IMR-90 (cell line): Measurements from ENCODE around the gene DNAJC4. TPM values are rescaled to one million over a fixed set of nuclear protein-coding genes. Genes with fewer than 3 reads are reported as not detected.

ENCODE experiments used
- ATAC-seq: fragments of 200-7000 bp; cut with Tn5 transposase; 2 replicates; pipeline ENCODE4 v1.9.1; 2020; ENCODE audit warnings: low read depth, mild to moderate bottlenecking, moderate library complexity
- BruUV-seq: library from RNA; stranded (reverse); fragments of 400-500 nt; replicated peaks from 2 replicates; lab custom pipeline; 2021; lab: Mats Ljungman, UMichigan
- CTCF ChIA-PET: fragments of 300-600 bp; formaldehyde crosslinking; extraction: SDS; loops from one replicate; lab custom pipeline; 2021; ENCODE audit warnings: antibody characterized with exemption; lab: Yijun Ruan, JAX
- POLR2A ChIA-PET: fragments of 300-600 bp; sonication (Branson Sonifier 250); formaldehyde crosslinking; loops from one replicate; lab custom pipeline; 2022; ENCODE audit warnings: antibody characterized with exemption; ENCODE audit not compliant: unreplicated experiment; lab: Charles Lee
- DNase-seq: peaks from one replicate; pipeline ENCODE4 v3.0.0; 2013
- H2AFZ ChIP-seq: replicated peaks from 2 replicates; pipeline ENCODE3; 2013; ENCODE audit warnings: low read length, mild to moderate bottlenecking; ENCODE audit not compliant: poor library complexity
- H2AK5ac ChIP-seq: 2 replicates; pipeline ENCODE4 v1.6.1; 2013; ENCODE audit warnings: low read depth, low read length, inconsistent platforms
- H2AK9ac ChIP-seq: replicated peaks from 2 replicates; pipeline ENCODE3; 2013; ENCODE audit warnings: mild to moderate bottlenecking, low read depth, low read length, moderate library complexity; ENCODE audit not compliant: poor library complexity
- H2BK120ac ChIP-seq: 2 replicates; pipeline ENCODE4 v1.6.1; 2013; ENCODE audit warnings: low read depth, low read length, inconsistent platforms
- H2BK15ac ChIP-seq: 3 replicates; pipeline ENCODE4 v1.6.1; 2013; ENCODE audit warnings: low read depth, low read length, inconsistent platforms
- H2BK20ac ChIP-seq: 2 replicates; pipeline ENCODE4 v1.6.1; 2013; ENCODE audit warnings: low read depth, mild to moderate bottlenecking, inconsistent platforms, low read length, moderate library complexity
- H2BK5ac ChIP-seq: 2 replicates; pipeline ENCODE4 v1.6.1; 2013; ENCODE audit warnings: mild to moderate bottlenecking, low read depth, low read length, inconsistent platforms; ENCODE audit not compliant: poor library complexity, severe bottlenecking
- H3K14ac ChIP-seq: replicated peaks from 2 replicates; pipeline ENCODE4 v1.6.1; 2013; ENCODE audit warnings: low read depth, low read length, inconsistent platforms
- H3K18ac ChIP-seq: 2 replicates; pipeline ENCODE4 v1.6.1; 2013; ENCODE audit warnings: low read depth, low read length, control low read depth
- H3K23ac ChIP-seq: 2 replicates; pipeline ENCODE4 v1.6.1; 2013; ENCODE audit warnings: low read depth, low read length, inconsistent platforms
- H3K27ac ChIP-seq: 2 replicates; pipeline ENCODE4 v1.5.1; 2013; ENCODE audit warnings: mild to moderate bottlenecking, control low read depth, low read length; ENCODE audit not compliant: insufficient read depth
- H3K27me3 ChIP-seq: 2 replicates; pipeline ENCODE4 v1.6.1; 2013; ENCODE audit warnings: low read length; ENCODE audit not compliant: control insufficient read depth, insufficient read depth
- H3K36me3 ChIP-seq: 2 replicates; pipeline ENCODE4 v1.6.1; 2013; ENCODE audit warnings: low read length, mixed read lengths; ENCODE audit not compliant: control insufficient read depth, insufficient read depth
- H3K4ac ChIP-seq: 2 replicates; pipeline ENCODE4 v1.6.1; 2013; ENCODE audit warnings: low read depth, low read length, inconsistent platforms
- H3K4me1 ChIP-seq: 2 replicates; pipeline ENCODE4 v1.6.1; 2013; ENCODE audit warnings: low read length, mixed read lengths; ENCODE audit not compliant: control insufficient read depth, insufficient read depth
- H3K4me2 ChIP-seq: 2 replicates; pipeline ENCODE4 v1.6.1; 2013; ENCODE audit warnings: low read depth, mild to moderate bottlenecking, control low read depth, low read length, moderate library complexity
- H3K4me3 ChIP-seq: 2 replicates; pipeline ENCODE4 v1.5.1; 2013; ENCODE audit warnings: low read depth, mild to moderate bottlenecking, control low read depth, low read length, moderate library complexity; ENCODE audit not compliant: insufficient read depth
- H3K56ac ChIP-seq: 2 replicates; pipeline ENCODE4 v1.6.1; 2013; ENCODE audit warnings: low read length, inconsistent platforms; ENCODE audit not compliant: insufficient read depth; ENCODE audit errors: extremely low read depth
- H3K79me1 ChIP-seq, 2 experiments: 2 replicates each; pipeline ENCODE4 v1.6.1; 2013; ENCODE audit warnings: low read length in 2 of 2, inconsistent platforms in 1 of 2, low read depth in 1 of 2
- H3K9ac ChIP-seq: 2 replicates; pipeline ENCODE4 v1.6.1; 2013; ENCODE audit warnings: low read depth, low read length, control low read depth
- H3K9me1 ChIP-seq: 2 replicates; pipeline ENCODE4 v1.6.1; 2013; ENCODE audit warnings: low read length, inconsistent platforms; ENCODE audit not compliant: insufficient read depth
- H3K9me3 ChIP-seq: 2 replicates; pipeline ENCODE4 v1.6.1; 2013; ENCODE audit warnings: low read length; ENCODE audit not compliant: control insufficient read depth, insufficient read depth
- H4K20me1 ChIP-seq: 2 replicates; pipeline ENCODE4 v1.6.1; 2013; ENCODE audit warnings: low read length, inconsistent platforms; ENCODE audit not compliant: insufficient read depth
- H4K5ac ChIP-seq: 2 replicates; pipeline ENCODE4 v1.6.1; 2013; ENCODE audit warnings: mild to moderate bottlenecking, low read depth, low read length, control low read depth
- H4K8ac ChIP-seq, 2 experiments: 2 replicates each; pipeline ENCODE4 v1.6.1; 2013; ENCODE audit warnings: low read depth in 2 of 2, low read length in 2 of 2, control low read depth in 1 of 2, inconsistent platforms in 1 of 2
- H4K91ac ChIP-seq: 2 replicates; pipeline ENCODE4 v1.6.1; 2013; ENCODE audit warnings: low read depth, low read length, inconsistent platforms; ENCODE audit not compliant: insufficient read depth
- FOS ChIP-seq: fragments of 150-350 bp; IDR thresholded peaks from 2 replicates; pipeline ENCODE4 v1.6.1; 2016; ENCODE audit warnings: low read depth, low read length
- MXI1 ChIP-seq: IDR thresholded peaks from 2 replicates; pipeline ENCODE4 v1.6.1; 2012; ENCODE audit warnings: low read depth, mild to moderate bottlenecking, low read length, moderate library complexity, borderline replicate concordance
- NFE2L2 ChIP-seq: fragments of 150-350 bp; IDR thresholded peaks from 2 replicates; pipeline ENCODE4 v1.6.1; 2016; ENCODE audit warnings: low read depth, mild to moderate bottlenecking, low read length
- RAD21 ChIP-seq: IDR thresholded peaks from 2 replicates; pipeline ENCODE4 v1.6.1; 2012; ENCODE audit warnings: low read length, improper control_type of control experiment
- WGBS, 2 experiments: methylation state at CpG; one replicate each; pipeline versions ENCODE4 v1.1.5 to v1.1.7; 2013; ENCODE audit warnings: missing lambda C conversion rate in 2 of 2; ENCODE audit not compliant: insufficient read length in 1 of 2; ENCODE audit errors: extremely low coverage in 2 of 2; 5-methylcytosine and 5-hydroxymethylcytosine counted together
- dilution Hi-C: fragments of 300-500 bp; cut with HindIII; formaldehyde crosslinking; loops from one replicate; pipeline ENCODE4 v1.14.3; 2018; ENCODE audit warnings: low sequenced_read_pairs; ENCODE audit not compliant: unreplicated experiment
- in situ Hi-C: fragments of 300-500 bp; cut with MboI; formaldehyde crosslinking; loops from 3 replicates; pipeline ENCODE4 v1.14.3; 2019; ENCODE audit warnings: low sequenced_read_pairs, inconsistent platforms, mixed read lengths
- intact Hi-C: fragments of 100-400 bp; cut with micrococcal nuclease; formaldehyde crosslinking; loops from 2 replicates; pipeline ENCODE4 v1.10.0; 2022
- polyA plus RNA-seq, 3 experiments: library from polyadenylated mRNA; depleted of rRNA; stranded (reverse); fragments of >200 nt; gene quantifications; 2 replicates each; pipeline ENCODE4 v1.2.3, GENCODE V29; 2012; ENCODE audit warnings: low replicate concordance in 1 of 3
- total RNA-seq: library from RNA; depleted of rRNA; stranded (reverse); fragments of >200 nt; gene quantifications from 2 replicates; pipeline ENCODE4 v1.2.3, GENCODE V29; 2012; rRNA removed
- TF ChIP-seq, protein P1 (sequence below): fragments of 150-350 bp; IDR thresholded peaks from 2 replicates; pipeline ENCODE4 v1.6.1; 2017; ENCODE audit warnings: mild to moderate bottlenecking, antibody characterized with exemption, low read length, low read depth
- TF ChIP-seq, protein P2 (sequence below): conservative IDR thresholded peaks from 2 replicates; pipeline ENCODE4 v1.5.1; 2012; ENCODE audit warnings: mild to moderate bottlenecking, low read depth, low read length, improper control_type of control experiment

DNAJC4 gene
- total and polyA plus RNA-seq, 2 of the 4 experiments (the other 2 are of a cell fraction) = 2.2 to 22.8 TPM

DNA sequence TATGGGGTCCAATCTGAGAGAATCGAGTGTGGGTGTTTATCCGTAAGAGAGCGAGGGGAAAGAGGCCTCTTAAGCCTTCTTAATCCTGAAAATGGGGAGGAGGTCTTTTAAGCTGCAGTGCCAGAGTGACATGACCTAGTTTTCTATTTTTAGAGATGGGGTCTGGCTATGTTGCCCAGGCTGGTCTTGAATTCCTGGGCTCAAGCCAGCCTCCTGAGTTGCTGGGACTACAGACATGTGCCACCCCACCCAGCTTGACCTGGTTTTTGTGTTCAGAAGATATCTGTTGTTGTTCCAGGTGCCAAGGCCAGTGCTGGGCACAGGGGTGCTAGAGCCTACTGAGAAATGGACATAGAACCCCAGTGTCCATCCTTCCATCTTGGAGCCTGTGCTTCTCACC, 52.7 kb downstream of the DNAJC4 start:
- Histone ChIP-seq H3K4ac (no peak overlapping the region; the same call in 1 of the 2 replicates), H3K27me3 (no peaks in the 10 kb centered on the region), H3K18ac (no peak overlapping the region), H4K5ac (no peak overlapping the region), H4K8ac (no peak overlapping the region), H2BK120ac (no peak overlapping the region), H2AK9ac (no peak overlapping the region), H3K9me1 (peaks cover 5% of the 10 kb centered on the region; the same call in 1 of the 2 replicates), H3K9ac (no peak overlapping the region), H3K9me3 (no peaks in the 10 kb centered on the region), H2BK20ac (no peak overlapping the region), H2AFZ (no peak overlapping the region), H3K23ac (peak overlapping the region; percentile 51; the same call in 1 of the 2 replicates), H2BK15ac (no peak overlapping the region), H3K4me3 (no peak overlapping the region), H3K36me3 (peaks cover 15% of the 10 kb centered on the region), H3K4me1 (peaks cover 8% of the 10 kb centered on the region), H3K4me2 (peak overlapping the region; percentile 15; the same call in 1 of the 2 replicates), H4K20me1 (no peaks in the 10 kb centered on the region), H3K56ac (no peak overlapping the region), H3K14ac (no peak overlapping the region), H4K91ac (no peak overlapping the region), H2BK5ac (no peak overlapping the region), H3K79me1 (peaks cover 15 to 39% of the 10 kb centered on the region in 2 experiments), H3K27ac (no peak overlapping the region), H2AK5ac (no peak overlapping the region; the same call in 1 of the 2 replicates)
- ATAC-seq = no peak
- intact Hi-C loops = no loop called here
- TF ChIP-seq RAD21 (no peak), NFE2L2 (no peak), FOS (no peak), MXI1 (no peak)
- TF ChIP-seq, protein P1, sequence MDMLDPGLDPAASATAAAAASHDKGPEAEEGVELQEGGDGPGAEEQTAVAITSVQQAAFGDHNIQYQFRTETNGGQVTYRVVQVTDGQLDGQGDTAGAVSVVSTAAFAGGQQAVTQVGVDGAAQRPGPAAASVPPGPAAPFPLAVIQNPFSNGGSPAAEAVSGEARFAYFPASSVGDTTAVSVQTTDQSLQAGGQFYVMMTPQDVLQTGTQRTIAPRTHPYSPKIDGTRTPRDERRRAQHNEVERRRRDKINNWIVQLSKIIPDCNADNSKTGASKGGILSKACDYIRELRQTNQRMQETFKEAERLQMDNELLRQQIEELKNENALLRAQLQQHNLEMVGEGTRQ = no peak
- TF ChIP-seq, protein P2, sequence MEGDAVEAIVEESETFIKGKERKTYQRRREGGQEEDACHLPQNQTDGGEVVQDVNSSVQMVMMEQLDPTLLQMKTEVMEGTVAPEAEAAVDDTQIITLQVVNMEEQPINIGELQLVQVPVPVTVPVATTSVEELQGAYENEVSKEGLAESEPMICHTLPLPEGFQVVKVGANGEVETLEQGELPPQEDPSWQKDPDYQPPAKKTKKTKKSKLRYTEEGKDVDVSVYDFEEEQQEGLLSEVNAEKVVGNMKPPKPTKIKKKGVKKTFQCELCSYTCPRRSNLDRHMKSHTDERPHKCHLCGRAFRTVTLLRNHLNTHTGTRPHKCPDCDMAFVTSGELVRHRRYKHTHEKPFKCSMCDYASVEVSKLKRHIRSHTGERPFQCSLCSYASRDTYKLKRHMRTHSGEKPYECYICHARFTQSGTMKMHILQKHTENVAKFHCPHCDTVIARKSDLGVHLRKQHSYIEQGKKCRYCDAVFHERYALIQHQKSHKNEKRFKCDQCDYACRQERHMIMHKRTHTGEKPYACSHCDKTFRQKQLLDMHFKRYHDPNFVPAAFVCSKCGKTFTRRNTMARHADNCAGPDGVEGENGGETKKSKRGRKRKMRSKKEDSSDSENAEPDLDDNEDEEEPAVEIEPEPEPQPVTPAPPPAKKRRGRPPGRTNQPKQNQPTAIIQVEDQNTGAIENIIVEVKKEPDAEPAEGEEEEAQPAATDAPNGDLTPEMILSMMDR = no peak
- no CpG with 5 or more reads among the region's 3 CpGs for WGBS, 2 experiments
- in situ Hi-C loops = no loop called here
- no peak for DNase-seq
- BruUV-seq = no TSS peak
- dilution Hi-C loops = no loop called here
- CTCF ChIA-PET = interaction anchor here (1.2 to 1.6 kb wide), 2 partner anchors 18 to 22 kb away, joined by 3 to 4 read pairs; partner anchors contain the start of gene ESRRA
- POLR2A ChIA-PET = no interaction called here

Other genes starting within 250 kb of the DNAJC4 start
- gene OTUB1, start 244.1 kb upstream of the DNAJC4 start, total RNA-seq = 53.6 and 69.0 TPM in 2 replicates
- 168 and 184 TPM in 2 replicates for gene OTUB1, start 244.1 kb upstream of the DNAJC4 start, polyA plus RNA-seq (2012; rRNA removed)
- under 0.01 TPM in 2 replicates for gene FLRT1, start 194.6 kb upstream of the DNAJC4 start, total RNA-seq
- 0.07 TPM in 1 of 2 replicates, not detected in the other for gene FLRT1, start 194.6 kb upstream of the DNAJC4 start, polyA plus RNA-seq (2012; rRNA removed)
- 2.5 and 4.2 TPM in 2 replicates for gene MACROD1, start 64.4 kb upstream of the DNAJC4 start, total RNA-seq
- 9.3 and 10.9 TPM in 2 replicates for gene MACROD1, start 64.4 kb upstream of the DNAJC4 start, polyA plus RNA-seq (2012; rRNA removed)
- gene STIP1, start 44.4 kb upstream of the DNAJC4 start, total RNA-seq = 363 and 489 TPM in 2 replicates
- gene STIP1, start 44.4 kb upstream of the DNAJC4 start, polyA plus RNA-seq (2012; rRNA removed) = 189 and 201 TPM in 2 replicates
- gene FERMT3, start 23.8 kb upstream of the DNAJC4 start, total RNA-seq = 0.36 and 0.56 TPM in 2 replicates
- gene FERMT3, start 23.8 kb upstream of the DNAJC4 start, polyA plus RNA-seq (2012; rRNA removed) = 2.3 and 2.5 TPM in 2 replicates
- 43.0 and 81.9 TPM in 2 replicates for gene TRPT1, start 4.4 kb upstream of the DNAJC4 start, total RNA-seq
- gene TRPT1, start 4.4 kb upstream of the DNAJC4 start, polyA plus RNA-seq (2012; rRNA removed) = 63.2 and 64.2 TPM in 2 replicates
- gene NUDT22, start 4.3 kb upstream of the DNAJC4 start, total RNA-seq = 21.3 and 24.4 TPM in 2 replicates
- 44.6 and 55.3 TPM in 2 replicates for gene NUDT22, start 4.3 kb upstream of the DNAJC4 start, polyA plus RNA-seq (2012; rRNA removed)
- gene VEGFB, start 4.0 kb downstream of the DNAJC4 start, total RNA-seq = 3.0 and 3.9 TPM in 2 replicates
- gene VEGFB, start 4.0 kb downstream of the DNAJC4 start, polyA plus RNA-seq (2012; rRNA removed) = 23.9 and 25.1 TPM in 2 replicates
- 36.2 and 62.5 TPM in 2 replicates for gene FKBP2, start 10.5 kb downstream of the DNAJC4 start, total RNA-seq
- 68.6 and 76.4 TPM in 2 replicates for gene FKBP2, start 10.5 kb downstream of the DNAJC4 start, polyA plus RNA-seq (2012; rRNA removed)
- 176 and 206 TPM in 2 replicates for gene PPP1R14B, start 16.4 kb downstream of the DNAJC4 start, total RNA-seq
- 257 and 355 TPM in 2 replicates for gene PPP1R14B, start 16.4 kb downstream of the DNAJC4 start, polyA plus RNA-seq (2012; rRNA removed)
- 24.9 and 26.9 TPM in 2 replicates for gene PLCB3, start 21.0 kb downstream of the DNAJC4 start, total RNA-seq
- 23.9 and 25.9 TPM in 2 replicates for gene PLCB3, start 21.0 kb downstream of the DNAJC4 start, polyA plus RNA-seq (2012; rRNA removed)
- gene BAD, start 54.1 kb downstream of the DNAJC4 start, total RNA-seq = 27.5 and 30.3 TPM in 2 replicates
- 68.0 and 88.6 TPM in 2 replicates for gene BAD, start 54.1 kb downstream of the DNAJC4 start, polyA plus RNA-seq (2012; rRNA removed)
- 2.8 and 3.6 TPM in 2 replicates for gene GPR137, start 55.3 kb downstream of the DNAJC4 start, total RNA-seq
- gene GPR137, start 55.3 kb downstream of the DNAJC4 start, polyA plus RNA-seq (2012; rRNA removed) = 26.0 and 31.8 TPM in 2 replicates
- not detected in 2 replicates for gene KCNK4, start 60.8 kb downstream of the DNAJC4 start, total RNA-seq
- gene KCNK4, start 60.8 kb downstream of the DNAJC4 start, polyA plus RNA-seq (2012; rRNA removed) = not detected in 2 replicates
- not detected in 2 replicates for gene CATSPERZ, start 69.8 kb downstream of the DNAJC4 start, total RNA-seq
- gene CATSPERZ, start 69.8 kb downstream of the DNAJC4 start, polyA plus RNA-seq (2012; rRNA removed) = not detected in 2 replicates
- gene ESRRA, start 75.0 kb downstream of the DNAJC4 start, total RNA-seq = 10.2 and 10.3 TPM in 2 replicates
- gene ESRRA, start 75.0 kb downstream of the DNAJC4 start, polyA plus RNA-seq (2012; rRNA removed) = 15.0 and 15.8 TPM in 2 replicates
- gene TRMT112, start 87.0 kb downstream of the DNAJC4 start, total RNA-seq = 202 and 206 TPM in 2 replicates
- 173 and 206 TPM in 2 replicates for gene TRMT112, start 87.0 kb downstream of the DNAJC4 start, polyA plus RNA-seq (2012; rRNA removed)
- gene PRDX5, start 87.6 kb downstream of the DNAJC4 start, total RNA-seq = 120 and 160 TPM in 2 replicates
- gene PRDX5, start 87.6 kb downstream of the DNAJC4 start, polyA plus RNA-seq (2012; rRNA removed) = 292 and 332 TPM in 2 replicates
- gene CCDC88B, start 109.7 kb downstream of the DNAJC4 start, total RNA-seq = 1.3 and 1.7 TPM in 2 replicates
- gene CCDC88B, start 109.7 kb downstream of the DNAJC4 start, polyA plus RNA-seq (2012; rRNA removed) = 2.5 and 3.1 TPM in 2 replicates
- gene RPS6KA4, start 128.6 kb downstream of the DNAJC4 start, total RNA-seq = 43.3 and 52.9 TPM in 2 replicates
- 38.8 and 46.7 TPM in 2 replicates for gene RPS6KA4, start 128.6 kb downstream of the DNAJC4 start, polyA plus RNA-seq (2012; rRNA removed)